GM19238 (cell line): ENCODE results near the gene ITPR1.

Source experiments
- DNase-seq: peaks from one replicate; pipeline ENCODE4 v3.0.0; 2011; ENCODE audit warnings: low spot score; ENCODE audit not compliant: insufficient read length

The ITPR1 gene

DNA sequence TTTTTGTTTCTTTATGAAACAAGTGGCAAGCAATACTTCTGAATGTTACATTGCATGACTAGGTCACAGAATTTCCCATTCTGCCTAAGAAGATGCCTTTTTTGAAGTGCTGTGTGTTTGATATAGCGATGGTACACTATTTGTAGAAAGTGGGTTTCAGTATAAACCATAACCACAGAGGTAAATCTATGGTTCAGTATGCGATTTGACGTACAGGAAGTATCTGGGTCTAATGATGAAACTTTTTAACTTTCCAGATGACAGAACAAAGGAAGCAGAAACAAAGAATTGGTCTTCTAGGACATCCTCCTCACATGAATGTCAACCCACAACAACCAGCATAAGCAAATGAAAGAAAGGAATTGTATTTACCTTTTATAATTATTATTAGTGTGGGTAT lies 352.7 kb downstream of the ITPR1 start:
- DNase-seq: no peak

DNA sequence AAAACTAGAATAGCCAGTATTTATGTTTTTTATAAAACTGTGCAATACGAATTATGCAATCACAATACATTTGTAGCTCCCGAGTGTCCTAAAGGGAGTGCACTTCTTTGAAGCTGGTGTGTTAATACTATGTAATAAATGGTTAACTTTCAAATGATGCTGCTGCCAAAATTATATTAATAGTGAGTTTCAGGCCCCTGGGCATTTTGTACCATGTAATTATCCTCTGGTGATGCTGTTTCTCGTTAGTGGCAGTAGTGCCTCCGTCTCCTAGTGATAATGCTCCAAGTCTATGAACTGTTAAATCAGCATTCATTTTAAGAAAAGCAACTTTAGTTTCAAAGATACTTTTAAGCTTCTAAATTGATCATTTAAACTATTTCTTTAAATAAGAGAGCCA lies 353.4 kb downstream of the ITPR1 start:
- DNase-seq: no peak

DNA sequence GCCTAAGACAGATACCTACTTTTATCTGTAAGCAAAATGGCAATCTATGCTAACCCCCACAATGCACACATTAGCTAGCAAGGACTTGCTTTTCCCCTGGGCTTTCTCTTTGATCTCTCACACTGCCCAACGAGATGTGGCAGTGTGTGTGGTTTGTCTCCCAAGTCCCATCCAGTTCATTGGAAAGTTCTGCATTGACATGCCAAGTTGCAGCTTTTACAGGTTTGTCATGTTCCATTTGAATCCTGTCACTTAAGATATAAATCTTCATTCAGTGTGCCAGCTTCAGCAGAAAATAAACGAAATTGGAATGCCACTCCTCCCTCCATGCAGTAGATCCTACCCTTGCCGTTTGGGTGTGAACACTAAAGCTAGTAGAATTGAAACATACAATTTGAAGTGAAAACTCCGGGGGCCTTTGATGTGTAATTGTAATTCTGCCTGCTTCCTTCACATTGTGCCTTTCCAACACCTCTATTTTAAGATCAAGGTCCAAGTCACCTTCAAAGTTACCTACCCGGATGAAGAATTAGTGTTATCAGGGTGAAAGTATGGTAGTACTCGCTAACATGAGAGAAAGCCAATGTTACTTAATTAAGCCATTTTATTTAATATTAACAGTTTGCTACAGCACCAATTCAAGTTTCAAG lies 355.2 kb downstream of the ITPR1 start:
- no peak for DNase-seq

DNA sequence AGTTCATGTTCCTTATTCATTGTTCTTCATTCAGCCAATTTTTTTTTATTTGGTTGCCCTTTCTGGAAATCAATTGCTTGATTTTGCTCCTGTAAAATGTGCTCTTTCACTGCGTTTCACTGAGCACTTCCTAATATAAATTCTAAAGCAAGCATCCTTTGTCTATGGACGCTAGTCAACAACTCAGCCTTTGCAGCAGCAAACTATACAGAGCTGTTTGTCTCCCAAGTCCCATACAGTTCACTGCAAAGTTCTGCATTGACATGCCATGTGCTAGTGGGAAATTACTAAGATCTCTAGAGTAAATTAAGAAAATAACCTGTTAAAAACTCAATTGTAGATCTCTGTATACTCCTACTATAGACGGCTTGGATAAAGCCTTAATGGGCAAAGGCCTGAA lies 356.0 kb downstream of the ITPR1 start:
- DNase-seq: no peak

DNA sequence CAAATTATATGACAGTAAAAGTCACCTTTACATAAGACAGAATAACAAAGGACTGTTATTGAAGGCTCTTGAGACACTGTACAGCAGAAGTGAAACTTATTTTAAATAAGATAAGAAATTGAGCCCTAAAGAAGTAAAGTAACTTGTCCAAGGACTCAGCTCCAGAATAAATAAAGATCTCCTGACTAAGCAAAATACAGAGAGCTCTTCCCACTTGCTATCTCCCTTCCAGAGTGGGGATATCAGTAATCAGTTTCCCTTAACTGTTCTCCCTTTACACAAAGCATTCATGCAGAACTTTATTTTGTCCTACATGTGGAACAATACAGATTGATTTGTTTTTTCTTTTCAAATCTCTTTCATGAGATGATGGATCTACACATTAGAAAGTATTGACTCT lies 356.6 kb downstream of the ITPR1 start:
- no peak for DNase-seq

DNA sequence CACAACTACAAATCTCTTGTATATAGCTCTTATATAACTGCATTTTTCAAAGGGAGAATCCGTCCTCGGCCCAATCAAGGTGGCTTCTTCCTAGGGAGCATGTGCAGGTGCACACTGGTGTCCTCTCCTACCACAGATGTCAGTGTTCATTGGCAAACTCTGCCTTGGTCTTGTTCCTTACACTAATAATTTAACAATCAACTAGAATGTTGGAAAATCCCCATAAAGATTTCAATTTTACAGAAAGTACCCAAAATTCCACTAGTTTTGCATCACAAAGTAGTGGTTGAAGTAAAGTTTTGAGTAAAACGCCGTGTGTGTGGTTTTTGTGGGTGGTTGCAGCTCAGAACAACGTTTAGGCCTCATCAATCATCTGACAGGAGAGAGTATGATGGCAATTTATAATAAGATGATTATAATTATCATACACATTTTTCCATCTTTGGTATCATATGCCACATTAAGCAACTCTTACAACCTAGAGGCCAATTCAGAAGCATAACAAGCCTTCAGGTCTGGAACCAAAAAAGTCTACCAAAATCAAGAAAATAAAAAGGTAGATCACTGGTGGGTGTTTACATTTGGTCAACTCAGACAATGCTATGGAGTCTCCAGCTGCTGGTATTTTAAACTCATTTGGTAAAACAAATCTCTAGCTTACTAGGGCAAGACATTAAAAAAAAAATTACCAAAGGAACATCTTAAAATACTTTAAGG lies 357.2 kb downstream of the ITPR1 start:
- DNase-seq: no peak

DNA sequence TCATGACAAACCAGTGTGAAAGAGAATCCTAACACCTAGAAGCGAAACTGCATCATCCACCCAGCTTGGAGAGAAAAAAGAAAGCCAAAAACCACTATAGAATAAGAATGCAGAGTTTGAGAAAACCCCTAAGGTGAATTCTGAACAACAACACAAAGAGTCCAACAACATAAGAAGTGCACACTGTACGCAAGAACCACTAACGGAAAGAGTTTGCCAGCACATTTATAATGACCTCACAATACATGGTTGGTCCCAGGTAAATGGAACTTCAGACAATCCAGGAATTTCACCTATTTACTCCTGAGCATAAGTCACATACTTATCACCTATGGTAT lies 357.7 kb downstream of the ITPR1 start:
- DNase-seq: no peak

DNA sequence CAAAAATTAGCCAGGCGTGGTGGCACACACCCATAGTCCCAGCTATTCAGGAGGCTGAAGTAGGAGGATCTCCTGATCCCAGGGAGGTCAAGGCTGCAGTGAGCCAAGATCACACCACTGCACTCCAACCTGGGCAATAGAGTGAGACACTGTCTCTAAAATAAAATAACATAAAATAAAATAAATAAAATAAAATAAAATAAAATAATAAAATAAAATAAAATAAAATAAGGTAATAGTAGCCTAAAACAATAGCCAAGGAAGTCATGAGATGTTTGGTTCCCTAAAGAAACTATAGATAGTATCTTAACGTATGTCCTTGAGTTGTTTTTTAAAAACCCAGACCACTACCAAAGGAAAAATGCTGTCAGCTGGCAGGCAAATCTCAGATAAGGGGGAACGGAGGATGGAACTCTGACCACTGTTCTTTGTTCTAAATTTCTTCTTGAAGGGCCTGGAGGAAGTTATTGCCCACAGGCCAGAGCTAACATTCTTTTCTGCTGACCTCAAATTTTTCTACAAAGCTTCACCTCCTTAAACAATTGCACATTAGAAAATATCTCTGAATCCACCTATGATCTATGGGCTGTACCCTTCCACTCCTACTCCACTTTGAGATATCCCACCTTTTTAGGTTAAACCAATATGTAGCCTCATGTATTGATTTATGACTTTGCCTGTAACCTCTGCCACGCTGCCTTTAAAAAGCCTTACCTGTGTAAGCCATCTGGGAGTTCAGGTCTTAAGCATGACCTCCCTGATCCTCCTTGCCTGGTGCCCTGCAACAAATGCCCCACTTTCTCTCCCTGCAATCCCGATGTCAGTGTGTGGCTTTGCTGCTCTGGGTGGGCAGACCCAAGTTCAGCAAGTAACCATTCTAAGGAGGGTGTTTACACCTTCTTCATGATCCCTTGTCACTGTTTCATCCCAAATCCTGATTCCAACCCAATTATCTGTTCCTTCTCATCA lies 359.9 kb downstream of the ITPR1 start:
- DNase-seq: no peak

DNA sequence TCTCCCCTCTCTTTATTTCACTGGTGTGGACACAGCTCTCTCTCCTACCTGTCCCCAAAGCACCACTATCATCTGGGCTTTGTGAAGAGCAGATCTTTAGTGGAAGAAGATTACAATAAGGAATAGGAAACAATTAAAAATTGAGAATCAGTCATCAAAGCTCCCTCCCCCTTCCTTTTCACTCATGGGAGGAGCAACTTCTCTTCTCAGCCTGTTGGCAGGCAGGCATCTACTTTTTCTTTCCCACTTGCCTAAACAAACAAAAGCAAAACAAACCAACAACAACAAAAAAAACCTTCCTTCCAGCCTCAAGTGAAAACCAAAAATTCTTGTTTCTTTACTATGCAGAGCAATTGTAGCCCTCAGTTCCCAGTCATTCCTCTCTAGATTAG lies 360.6 kb downstream of the ITPR1 start:
- DNase-seq: no peak

DNA sequence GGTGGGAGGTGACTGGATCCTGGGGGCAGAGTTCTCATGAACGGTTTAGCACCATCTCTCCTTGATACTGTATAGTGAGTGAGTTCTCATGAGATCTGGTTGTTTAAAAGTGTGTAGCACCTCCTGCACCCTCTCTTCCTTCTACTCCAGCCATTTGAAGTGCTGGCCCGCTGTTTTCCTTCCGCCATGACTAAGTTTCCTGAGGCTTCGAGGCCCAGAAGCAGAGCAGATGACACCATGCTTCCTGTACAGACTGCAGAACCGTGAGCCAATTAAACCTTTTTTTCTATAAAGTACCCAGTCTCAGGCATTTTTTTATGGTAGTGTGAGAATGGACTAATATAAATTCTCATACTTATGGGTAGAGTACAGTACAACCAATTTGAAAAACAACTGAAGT lies 362.5 kb downstream of the ITPR1 start:
- no peak for DNase-seq

DNA sequence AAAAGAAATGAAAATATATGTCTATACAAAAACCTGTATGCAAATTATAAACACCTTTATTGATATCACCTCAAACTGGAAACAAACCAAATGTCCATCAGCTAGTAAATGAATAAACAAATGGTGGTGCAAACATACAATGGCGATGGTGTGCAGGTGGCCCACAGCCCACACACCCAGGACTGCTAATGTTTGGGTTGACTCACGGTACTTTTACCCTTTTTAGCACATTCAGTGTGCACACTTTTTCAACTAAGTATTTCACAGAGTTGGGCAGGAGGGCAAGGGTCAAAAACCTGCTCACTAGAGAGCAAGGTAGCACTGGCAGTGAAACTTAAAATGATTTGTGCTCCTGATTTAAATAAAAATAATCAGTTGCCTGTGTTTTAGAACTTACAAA lies 363.0 kb downstream of the ITPR1 start:
- DNase-seq: no peak

DNA sequence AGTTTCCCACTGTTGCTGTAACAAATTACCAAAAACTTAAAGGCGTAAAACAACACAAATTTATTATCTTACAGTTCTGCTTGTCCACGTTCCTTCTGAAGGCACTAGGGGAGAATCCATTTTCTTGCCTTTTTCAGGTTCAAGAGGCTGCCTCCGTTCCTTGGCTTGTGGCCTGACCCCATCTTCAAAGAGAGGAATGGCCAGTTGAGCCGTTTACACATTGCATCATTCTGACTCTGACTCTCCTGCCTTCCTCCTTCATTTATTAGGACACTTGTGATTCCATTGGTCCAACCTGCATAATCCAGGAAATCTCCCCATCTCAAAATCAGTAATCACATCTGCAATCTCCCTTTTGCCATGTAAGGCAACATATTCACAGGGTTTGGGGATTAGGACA lies 363.4 kb downstream of the ITPR1 start:
- DNase-seq: no peak

DNA sequence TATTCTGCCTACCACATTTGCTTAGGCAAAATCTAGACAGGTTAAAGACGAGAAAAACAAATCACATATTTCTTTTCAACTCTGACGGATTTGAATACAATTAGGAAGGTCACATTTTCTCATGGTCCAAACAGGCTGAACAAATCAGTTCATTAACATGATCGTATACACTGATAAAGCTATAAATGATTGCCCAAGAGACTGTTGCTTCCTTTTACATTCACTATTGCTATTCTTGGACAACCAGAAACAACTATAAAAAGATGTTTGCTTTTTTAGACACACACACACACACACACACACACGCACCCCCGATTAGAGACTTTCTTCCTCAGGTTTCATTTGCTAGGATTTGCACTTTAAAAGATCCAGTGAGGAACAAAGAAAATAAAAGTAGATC lies 363.8 kb downstream of the ITPR1 start:
- DNase-seq: no peak

DNA sequence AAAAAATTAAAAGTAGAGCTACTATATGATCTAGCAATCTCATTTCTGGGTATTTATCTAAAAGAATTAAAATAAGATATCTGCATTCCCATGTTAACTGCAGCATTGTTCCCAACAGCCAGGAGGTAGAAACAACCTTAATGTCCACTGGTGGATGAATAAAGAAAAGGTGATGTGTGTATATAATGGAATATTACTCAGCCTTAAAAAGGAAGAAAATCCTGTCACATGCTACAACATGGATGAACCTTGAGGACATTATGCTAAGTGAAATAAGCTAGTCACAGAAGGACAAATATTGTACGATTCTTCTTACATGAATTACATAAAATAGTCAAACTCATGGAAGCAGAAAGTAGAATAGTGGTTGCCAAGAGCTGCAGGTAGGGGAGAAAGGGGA lies 366.6 kb downstream of the ITPR1 start:
- DNase-seq: no peak

DNA sequence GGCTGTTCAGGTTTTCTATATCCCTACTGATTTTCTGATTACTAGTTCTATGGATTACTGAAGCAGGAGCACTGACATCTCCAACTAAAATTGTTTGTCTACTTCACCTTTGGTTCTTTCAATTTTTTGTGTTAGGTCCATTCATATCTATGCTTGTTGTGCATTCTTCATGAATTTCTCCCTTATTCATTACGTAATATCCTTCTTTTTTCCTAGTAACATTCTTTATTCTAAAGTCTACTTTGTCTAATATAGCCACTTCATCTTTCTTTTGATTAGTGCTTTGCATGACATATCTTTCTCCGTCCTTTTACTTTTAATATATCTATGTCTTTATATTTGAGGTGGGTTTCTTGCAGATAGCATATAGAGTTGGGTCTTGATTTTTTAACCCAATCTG lies 369.8 kb downstream of the ITPR1 start:
- no peak for DNase-seq

DNA sequence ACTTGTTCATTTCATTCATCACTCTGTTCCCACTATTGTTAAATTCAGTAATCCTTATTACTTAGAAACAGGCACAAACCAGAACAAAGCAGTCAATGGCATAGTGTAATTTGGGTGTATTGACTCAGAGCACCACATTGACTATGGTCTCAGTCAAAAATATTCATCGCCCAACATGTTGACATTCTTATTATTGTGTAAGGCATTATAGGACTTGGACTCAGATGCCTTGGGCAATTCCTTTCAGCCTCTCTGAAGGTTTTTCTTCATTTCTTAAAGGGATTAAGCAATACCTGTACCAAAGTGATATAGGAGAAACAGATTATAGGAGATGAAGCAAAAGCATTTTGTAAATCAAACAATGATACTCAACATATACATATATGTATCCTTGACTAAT lies 371.4 kb downstream of the ITPR1 start:
- DNase-seq: no peak

DNA sequence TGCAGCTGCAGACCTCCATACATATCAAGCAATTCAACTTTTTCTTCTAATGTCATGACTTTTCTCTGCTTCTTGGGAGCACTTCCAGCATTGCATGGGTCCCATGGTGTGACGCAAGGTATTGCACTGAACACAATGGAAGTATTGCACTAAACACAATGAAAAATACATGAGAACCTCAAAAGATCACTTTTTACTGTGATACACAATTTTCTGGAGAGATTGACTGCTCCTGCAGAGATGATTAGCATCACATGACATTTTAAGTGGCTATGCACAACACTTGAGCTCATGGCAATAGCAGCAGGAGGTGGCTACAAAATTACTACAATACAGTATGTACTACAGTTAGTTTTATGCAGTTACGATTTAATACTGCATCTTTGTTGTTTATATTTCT lies 372.6 kb downstream of the ITPR1 start:
- no peak for DNase-seq

DNA sequence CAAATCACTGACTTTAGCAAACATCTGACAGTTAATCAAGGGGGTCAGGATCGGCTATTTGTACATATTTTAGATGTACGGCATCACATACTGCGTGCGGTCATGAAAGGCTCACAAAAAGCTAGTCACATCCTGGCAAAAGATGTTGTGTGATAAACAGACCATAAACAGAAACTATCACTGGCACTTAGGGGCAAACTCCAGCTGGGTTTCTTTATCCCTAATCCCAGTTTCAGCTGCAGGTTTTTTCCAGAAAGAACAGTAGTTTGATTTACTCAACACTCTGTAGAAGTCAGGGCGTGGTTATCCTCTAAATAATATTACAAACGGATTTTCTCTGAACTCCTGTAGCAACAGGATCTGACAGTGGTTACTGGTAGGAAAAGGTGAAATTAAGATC lies 373.7 kb downstream of the ITPR1 start:
- DNase-seq: no peak

DNA sequence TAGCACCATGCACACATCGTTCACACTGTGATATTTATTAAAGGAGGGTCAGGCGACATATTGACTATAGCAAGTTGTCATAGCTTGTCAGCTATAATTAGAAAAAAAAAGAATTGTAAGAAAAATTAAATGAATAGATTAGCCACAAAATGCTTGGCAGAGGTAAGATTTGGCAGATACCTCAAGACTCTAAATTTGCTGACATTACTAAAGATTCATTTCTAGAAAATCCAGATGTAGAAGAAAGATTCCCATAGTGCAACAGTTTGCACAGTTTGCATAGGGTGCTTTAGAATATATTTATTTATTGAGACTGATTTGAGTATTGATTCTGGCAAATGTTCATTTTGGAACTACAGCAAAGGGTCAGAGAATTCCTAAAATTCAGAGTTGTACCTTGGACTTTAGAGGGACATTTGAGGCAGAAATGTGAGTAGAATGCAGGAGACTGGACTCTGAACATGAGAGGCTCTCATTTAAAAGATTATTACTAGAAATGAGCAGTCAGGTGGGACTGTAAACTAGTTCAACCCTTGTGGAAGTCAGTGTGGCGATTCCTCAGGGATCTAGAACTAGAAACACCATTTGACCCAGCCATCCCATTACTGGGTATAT lies 384.1 kb downstream of the ITPR1 start:
- DNase-seq: no peak

DNA sequence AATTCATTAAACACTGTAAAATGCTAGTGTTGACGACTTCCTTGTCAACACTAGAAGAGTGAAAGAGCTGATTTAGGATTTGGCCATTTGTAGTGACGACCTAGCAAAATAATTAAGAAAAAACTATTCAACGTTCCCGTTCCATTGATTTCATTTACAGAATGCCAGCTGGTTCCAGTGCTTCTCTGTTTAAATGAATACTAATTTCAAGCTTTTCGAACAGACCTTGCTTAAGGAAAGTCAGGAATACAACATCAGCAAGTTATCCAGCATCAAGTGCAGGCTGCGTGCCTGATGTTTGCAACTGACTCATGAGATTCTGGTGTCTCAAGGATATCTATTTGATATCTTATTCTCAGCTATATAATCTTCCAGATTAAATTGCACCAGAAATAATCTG lies 387.7 kb downstream of the ITPR1 start:
- no peak for DNase-seq

DNA sequence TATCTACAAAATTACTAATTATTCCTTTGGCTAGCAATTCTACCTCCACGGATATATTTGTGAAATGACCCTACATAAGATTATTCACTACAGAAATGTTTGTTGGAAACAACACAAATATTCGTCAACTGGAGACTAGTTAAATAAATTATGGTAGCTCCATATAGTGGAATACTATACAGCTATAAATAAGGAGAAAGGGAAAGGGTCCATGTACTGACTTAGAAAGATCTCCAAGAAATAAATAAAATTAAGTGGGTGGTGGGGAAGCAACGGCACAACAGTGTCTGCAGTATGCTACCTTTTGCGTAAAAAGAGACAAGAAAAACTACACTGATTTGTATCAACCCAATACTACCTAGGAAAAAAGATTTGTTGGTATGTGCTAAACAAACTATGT lies 389.4 kb downstream of the ITPR1 start:
- no peak for DNase-seq

DNA sequence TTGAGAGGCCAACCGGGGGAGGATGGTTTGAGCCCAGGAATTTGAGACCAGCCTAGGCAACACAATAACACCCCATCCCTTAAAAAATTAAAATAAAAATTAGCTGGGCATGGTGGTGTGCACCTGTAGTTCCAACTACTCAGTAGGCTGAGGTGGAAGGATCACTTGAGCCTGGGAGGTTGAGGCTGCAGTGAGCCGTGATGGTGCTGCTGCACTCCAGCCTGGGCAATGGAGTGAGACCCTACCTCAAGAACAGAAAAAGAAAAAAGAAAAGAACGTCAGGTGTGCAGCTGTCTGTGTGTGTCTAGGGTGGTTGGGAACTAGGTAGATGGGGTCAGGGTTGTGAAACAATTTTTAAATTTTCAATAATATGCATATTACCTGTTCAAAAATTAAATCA lies 389.9 kb downstream of the ITPR1 start:
- DNase-seq: no peak
